Thoracic aorta (tissue), 2 donors: Measurements from ENCODE around the gene KIF1A. TPM values are rescaled to one million over a fixed set of nuclear protein-coding genes. Genes with fewer than 3 reads are reported as not detected.

Experiments
- ATAC-seq: fragments of 150-250 bp; one replicate; pipeline ENCODE4 v1.8.0; 2017; ENCODE audit warnings: low read depth; ENCODE audit not compliant: insufficient number of reproducible peaks, low FRiP score
- DNase-seq: peaks from one replicate; pipeline ENCODE4 v3.0.0-alpha.2; 2020; ENCODE audit warnings: low spot score
- H3K27ac ChIP-seq, 2 donors: fragments of 200-600 bp; sonication (generic); 1 replicate in 1 of 2; 2 replicates in 1 of 2; pipeline ENCODE4 v1.5.1; 2016; ENCODE audit warnings: mild to moderate bottlenecking in 2 of 2, moderate library complexity in 2 of 2
- H3K27me3 ChIP-seq: fragments of 200-600 bp; sonication (generic); replicated peaks from 2 replicates; pipeline ENCODE4 v1.6.0; 2016; ENCODE audit warnings: mild to moderate bottlenecking; ENCODE audit not compliant: insufficient read depth
- H3K36me3 ChIP-seq: fragments of 200-600 bp; sonication (generic); one replicate; pipeline ENCODE4 v1.5.1; 2016
- H3K4me1 ChIP-seq, 2 donors: fragments of 200-600 bp; sonication (generic); 1 replicate in 1 of 2; 2 replicates in 1 of 2; pipeline versions ENCODE4 v1.5.1 to v1.6.0; 2016; ENCODE audit warnings: low read depth in 2 of 2, mild to moderate bottlenecking in 1 of 2; ENCODE audit not compliant: control insufficient read depth in 1 of 2
- H3K4me3 ChIP-seq: fragments of 200-600 bp; sonication (generic); 2 replicates; pipeline ENCODE4 v1.5.1; 2016; ENCODE audit warnings: mild to moderate bottlenecking
- H3K9me3 ChIP-seq: fragments of 200-600 bp; sonication (generic); 2 replicates; pipeline ENCODE4 v1.5.1; 2016
- total RNA-seq, 2 donors: library from RNA; depleted of rRNA; stranded (reverse); fragments of >200 nt; gene quantifications; one replicate each; pipeline versions ENCODE4 v1.1.0 to v1.2.3, GENCODE V29; 2016
- TF ChIP-seq, protein P1 (sequence below): fragments of 200-600 bp; sonication (generic); IDR thresholded peaks from one replicate; pipeline ENCODE4 v1.5.1; 2019; ENCODE audit warnings: antibody characterized with exemption

The KIF1A gene
- total RNA-seq, 2 donors from 2014 or later = 0.92 TPM; not detected in 1

- no peak overlapping the region for H3K4me3 ChIP-seq
- no peak for DNase-seq
- H3K4me1 ChIP-seq = peaks cover 0 to 14% of the 10 kb centered on the region in 2 donors
- TF ChIP-seq, protein P1, sequence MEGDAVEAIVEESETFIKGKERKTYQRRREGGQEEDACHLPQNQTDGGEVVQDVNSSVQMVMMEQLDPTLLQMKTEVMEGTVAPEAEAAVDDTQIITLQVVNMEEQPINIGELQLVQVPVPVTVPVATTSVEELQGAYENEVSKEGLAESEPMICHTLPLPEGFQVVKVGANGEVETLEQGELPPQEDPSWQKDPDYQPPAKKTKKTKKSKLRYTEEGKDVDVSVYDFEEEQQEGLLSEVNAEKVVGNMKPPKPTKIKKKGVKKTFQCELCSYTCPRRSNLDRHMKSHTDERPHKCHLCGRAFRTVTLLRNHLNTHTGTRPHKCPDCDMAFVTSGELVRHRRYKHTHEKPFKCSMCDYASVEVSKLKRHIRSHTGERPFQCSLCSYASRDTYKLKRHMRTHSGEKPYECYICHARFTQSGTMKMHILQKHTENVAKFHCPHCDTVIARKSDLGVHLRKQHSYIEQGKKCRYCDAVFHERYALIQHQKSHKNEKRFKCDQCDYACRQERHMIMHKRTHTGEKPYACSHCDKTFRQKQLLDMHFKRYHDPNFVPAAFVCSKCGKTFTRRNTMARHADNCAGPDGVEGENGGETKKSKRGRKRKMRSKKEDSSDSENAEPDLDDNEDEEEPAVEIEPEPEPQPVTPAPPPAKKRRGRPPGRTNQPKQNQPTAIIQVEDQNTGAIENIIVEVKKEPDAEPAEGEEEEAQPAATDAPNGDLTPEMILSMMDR = no peak
- no peaks in the 10 kb centered on the region for H3K36me3 ChIP-seq
- no peaks in the 10 kb centered on the region for H3K27me3 ChIP-seq
- ATAC-seq = no peak
- no peaks in the 10 kb centered on the region for H3K9me3 ChIP-seq
- H3K27ac ChIP-seq = no peak overlapping the region
Observed at GRCh38 chr2:240799033-240799820, 20.8 kb downstream of the KIF1A start.

GRCh38 chr2:240798327-240798905 lies 21.6 kb downstream of the KIF1A start:
- H3K4me1 ChIP-seq = peaks cover 0 to 14% of the 10 kb centered on the region in 2 donors
- H3K36me3 ChIP-seq = no peaks in the 10 kb centered on the region
- ATAC-seq = no peak
- no peak for DNase-seq
- H3K27me3 ChIP-seq = no peaks in the 10 kb centered on the region
- no peaks in the 10 kb centered on the region for H3K9me3 ChIP-seq
- no peak overlapping the region for H3K27ac ChIP-seq
- no peak overlapping the region for H3K4me3 ChIP-seq
- TF ChIP-seq, protein P1 = no peak

- Histone ChIP-seq H3K4me1 (peaks cover 0 to 14% of the 10 kb centered on the region in 2 donors), H3K27ac (no peak overlapping the region), H3K9me3 (no peaks in the 10 kb centered on the region), H3K36me3 (no peaks in the 10 kb centered on the region), H3K27me3 (no peaks in the 10 kb centered on the region), H3K4me3 (no peak overlapping the region)
- ATAC-seq (no peak), DNase-seq (no peak)
- TF ChIP-seq, protein P1 = no peak
Observed at GRCh38 chr2:240797914-240798313, 22.1 kb downstream of the KIF1A start.

GRCh38 chr2:240797500-240797895 lies 22.5 kb downstream of the KIF1A start:
- peaks cover 0 to 14% of the 10 kb centered on the region in 2 donors for H3K4me1 ChIP-seq
- H3K4me3 ChIP-seq = no peak overlapping the region
- no peaks in the 10 kb centered on the region for H3K27me3 ChIP-seq
- H3K9me3 ChIP-seq = no peaks in the 10 kb centered on the region
- H3K27ac ChIP-seq = no peak overlapping the region
- ATAC-seq (no peak), DNase-seq (no peak)
- TF ChIP-seq, protein P1 = no peak
- H3K36me3 ChIP-seq = no peaks in the 10 kb centered on the region

- no peak for ATAC-seq
- Histone ChIP-seq H3K4me3 (no peak overlapping the region), H3K9me3 (no peaks in the 10 kb centered on the region), H3K4me1 (peaks cover 0 to 14% of the 10 kb centered on the region in 2 donors), H3K27ac (no peak overlapping the region), H3K36me3 (no peaks in the 10 kb centered on the region), H3K27me3 (no peaks in the 10 kb centered on the region)
- TF ChIP-seq, protein P1 = no peak
- DNase-seq = no peak
Observed at GRCh38 chr2:240796543-240797499, 23.2 kb downstream of the KIF1A start.
